ENCODE measurements around the gene EYS.

EYS gene

GRCh38 chr6:64926051-64926450, 781.0 kb downstream of the EYS start:
- no peak for TF ChIP-seq ZNF274 (IDR thresholded peaks at IDR 0.05; ENCODE audit: low read depth, low read length)
- no peak overlapping the region for H3K4me3 ChIP-seq (ENCODE audit: low read length)

GRCh38 chr6:64920257-64920656, 786.8 kb downstream of the EYS start:
- TF ChIP-seq ZNF274 (IDR thresholded peaks at IDR 0.05; ENCODE audit: low read depth, low read length) = no peak
- no peak overlapping the region for H3K4me3 ChIP-seq (ENCODE audit: low read length)

GRCh38 chr6:64914124-64914523, 792.9 kb downstream of the EYS start:
- no peak for TF ChIP-seq ZNF274 (IDR thresholded peaks at IDR 0.05; ENCODE audit: low read depth, low read length)
- H3K4me3 ChIP-seq (ENCODE audit: low read length) = no peak overlapping the region

- no peak overlapping the region for H3K4me3 ChIP-seq (ENCODE audit: low read length)
- TF ChIP-seq ZNF274 (IDR thresholded peaks at IDR 0.05; ENCODE audit: low read depth, low read length) = no peak
These were observed 794.1 kb downstream of the EYS start for GRCh38 chr6:64912966-64913365.

GRCh38 chr6:64908104-64908503, 798.9 kb downstream of the EYS start:
- TF ChIP-seq ZNF274 (IDR thresholded peaks at IDR 0.05; ENCODE audit: low read depth, low read length) = no peak
- H3K4me3 ChIP-seq (ENCODE audit: low read length) = no peak overlapping the region

GRCh38 chr6:64904616-64905015, 802.4 kb downstream of the EYS start:
- no peak for TF ChIP-seq ZNF274 (IDR thresholded peaks at IDR 0.05; ENCODE audit: low read depth, low read length)
- H3K4me3 ChIP-seq (ENCODE audit: low read length) = no peak overlapping the region

- TF ChIP-seq ZNF274 (IDR thresholded peaks at IDR 0.05; ENCODE audit: low read depth, low read length) = no peak
- no peak overlapping the region for H3K4me3 ChIP-seq (ENCODE audit: low read length)
These were observed 804.4 kb downstream of the EYS start for GRCh38 chr6:64902596-64902995.

GRCh38 chr6:64896939-64897338, 810.1 kb downstream of the EYS start:
- no peak overlapping the region for H3K4me3 ChIP-seq (ENCODE audit: low read length)
- no peak for TF ChIP-seq ZNF274 (IDR thresholded peaks at IDR 0.05; ENCODE audit: low read depth, low read length)

GRCh38 chr6:64895945-64896344, 811.1 kb downstream of the EYS start:
- no peak for TF ChIP-seq ZNF274 (IDR thresholded peaks at IDR 0.05; ENCODE audit: low read depth, low read length)
- H3K4me3 ChIP-seq (ENCODE audit: low read length) = no peak overlapping the region

GRCh38 chr6:64890609-64891008, 816.4 kb downstream of the EYS start:
- TF ChIP-seq ZNF274 (IDR thresholded peaks at IDR 0.05; ENCODE audit: low read depth, low read length) = no peak
- H3K4me3 ChIP-seq (ENCODE audit: low read length) = no peak overlapping the region

- no peak for TF ChIP-seq ZNF274 (IDR thresholded peaks at IDR 0.05; ENCODE audit: low read depth, low read length)
- no peak overlapping the region for H3K4me3 ChIP-seq (ENCODE audit: low read length)
These were observed 817.9 kb downstream of the EYS start for GRCh38 chr6:64889144-64889543.

- TF ChIP-seq ZNF274 (IDR thresholded peaks at IDR 0.05; ENCODE audit: low read depth, low read length) = no peak
- no peak overlapping the region for H3K4me3 ChIP-seq (ENCODE audit: low read length)
These were observed 832.2 kb downstream of the EYS start for GRCh38 chr6:64874776-64875175.

GRCh38 chr6:64872633-64873032, 834.4 kb downstream of the EYS start:
- H3K4me3 ChIP-seq (ENCODE audit: low read length) = no peak overlapping the region
- TF ChIP-seq ZNF274 (IDR thresholded peaks at IDR 0.05; ENCODE audit: low read depth, low read length) = no peak

GRCh38 chr6:64861039-64861651, 845.9 kb downstream of the EYS start:
- H3K4me3 ChIP-seq (ENCODE audit: low read length) = no peak overlapping the region
- TF ChIP-seq ZNF274 (IDR thresholded peaks at IDR 0.05; ENCODE audit: low read depth, low read length) = no peak

- H3K4me3 ChIP-seq (ENCODE audit: low read length) = no peak overlapping the region
- TF ChIP-seq ZNF274 (IDR thresholded peaks at IDR 0.05; ENCODE audit: low read depth, low read length) = no peak
These were observed 846.8 kb downstream of the EYS start for GRCh38 chr6:64860203-64860602.

- TF ChIP-seq ZNF274 (IDR thresholded peaks at IDR 0.05; ENCODE audit: low read depth, low read length) = no peak
These were observed 856.9 kb downstream of the EYS start for GRCh38 chr6:64850121-64850520.

More at GRCh38 chr6:64850121-64850520, 856.9 kb downstream of the EYS start:
- no peak overlapping the region for H3K4me3 ChIP-seq (ENCODE audit: low read length)
